HepG2 (cell line): ENCODE measurements around the gene TM4SF1. TPM values are rescaled to one million over a fixed set of nuclear protein-coding genes. Genes with fewer than 3 reads are reported as not detected.
A peak's percentile ranks its signal among the peaks of the same experiment; 100 is the strongest.

Experiments used
- ATF2 ChIP-seq: sonication (generic); formaldehyde crosslinking; IDR thresholded peaks from 2 replicates; pipeline ENCODE4 v1.4.0; 2020; ENCODE audit warnings: missing genetic modification reagents
- BATF2 ChIP-seq: sonication (generic); formaldehyde crosslinking; IDR thresholded peaks from 2 replicates; pipeline ENCODE4 v1.8.0; 2022; ENCODE audit warnings: mild to moderate bottlenecking, missing genetic modification reagents, moderate library complexity
- BCL6 ChIP-seq: IDR thresholded peaks from 2 replicates; pipeline ENCODE4 v1.6.1; 2016; ENCODE audit warnings: missing genetic modification reagents, missing compliant biosample characterization
- E2F2 ChIP-seq: sonication (generic); formaldehyde crosslinking; IDR thresholded peaks from 2 replicates; pipeline ENCODE4 v1.4.0; 2020; ENCODE audit warnings: missing genetic modification reagents, borderline replicate concordance
- EZH2 ChIP-seq: conservative IDR thresholded peaks from 2 replicates; pipeline ENCODE4 v1.6.1; 2012; ENCODE audit warnings: mild to moderate bottlenecking, low read depth, low read length, moderate library complexity
- HBP1 ChIP-seq: IDR thresholded peaks from 2 replicates; pipeline ENCODE4 v1.6.1; 2016; ENCODE audit warnings: low read depth, control low read depth
- KLF11 ChIP-seq: IDR thresholded peaks from 2 replicates; pipeline ENCODE4 v1.6.1; 2016; ENCODE audit warnings: missing compliant biosample characterization
- MAX ChIP-seq: IDR thresholded peaks from 2 replicates; pipeline ENCODE4 v1.6.1; 2012; ENCODE audit warnings: inconsistent platforms
- PAXIP1 ChIP-seq: sonication (generic); formaldehyde crosslinking; conservative IDR thresholded peaks from 2 replicates; pipeline ENCODE4 v1.4.0; 2020; ENCODE audit warnings: mild to moderate bottlenecking, missing genetic modification reagents, moderate library complexity
- UBTF ChIP-seq: sonication (generic); formaldehyde crosslinking; IDR thresholded peaks from 2 replicates; pipeline ENCODE4 v1.4.0; 2020; ENCODE audit warnings: mild to moderate bottlenecking, missing genetic modification reagents
- ZFP36L1 ChIP-seq: sonication (generic); formaldehyde crosslinking; IDR thresholded peaks from 2 replicates; pipeline ENCODE4 v1.8.0; 2022; ENCODE audit warnings: mild to moderate bottlenecking, missing genetic modification reagents, moderate library complexity
- ZNF124 ChIP-seq: sonication (generic); formaldehyde crosslinking; IDR thresholded peaks from 2 replicates; pipeline ENCODE4 v1.4.0; 2020; ENCODE audit warnings: missing genetic modification reagents
- ZNF235 ChIP-seq: sonication (generic); formaldehyde crosslinking; IDR thresholded peaks from 2 replicates; pipeline ENCODE4 v1.8.1; 2023; ENCODE audit warnings: mild to moderate bottlenecking, missing genetic modification reagents, borderline replicate concordance
- ZNF331 ChIP-seq: sonication (generic); formaldehyde crosslinking; IDR thresholded peaks from 2 replicates; pipeline ENCODE4 v1.4.0; 2020; ENCODE audit warnings: missing genetic modification reagents
- ZNF484 ChIP-seq: sonication (generic); formaldehyde crosslinking; IDR thresholded peaks from 2 replicates; pipeline ENCODE4 v1.5.1; 2020; ENCODE audit warnings: mild to moderate bottlenecking, low read depth, missing genetic modification reagents, borderline replicate concordance
- ZNF564 ChIP-seq: sonication (generic); formaldehyde crosslinking; IDR thresholded peaks from 2 replicates; pipeline ENCODE4 v1.8.1; 2023; ENCODE audit warnings: mild to moderate bottlenecking, missing genetic modification reagents
- ZNF678 ChIP-seq: sonication (generic); formaldehyde crosslinking; IDR thresholded peaks from 2 replicates; pipeline ENCODE4 v1.4.0; 2020; ENCODE audit warnings: mild to moderate bottlenecking, missing genetic modification reagents
- ZSCAN21 ChIP-seq: sonication (generic); formaldehyde crosslinking; IDR thresholded peaks from 2 replicates; pipeline ENCODE4 v1.8.0; 2022; ENCODE audit warnings: mild to moderate bottlenecking, missing genetic modification reagents, moderate library complexity, borderline replicate concordance
- polyA plus RNA-seq, 8 experiments: library from polyadenylated mRNA; depleted of rRNA in 3 of 8; stranded (reverse) in 7 of 8; unstranded in 1 of 8; fragments of >200 nt; fragmentation: Illumina TruSeq in 4 of 8; extraction: Trizol in 4 of 8; gene quantifications; 2 replicates each; pipeline versions ENCODE4 v1.2.1 to v1.2.3, GENCODE V29; 2011 to 2016; ENCODE audit warnings: low read depth in 4 of 8, missing spikeins in 1 of 8, mixed read lengths in 1 of 8; ENCODE audit not compliant: insufficient read depth in 1 of 8
- total RNA-seq, 5 experiments: library from RNA; depleted of rRNA; stranded (reverse); fragments of >200 nt; fragmentation: Illumina TruSeq; extraction: Trizol; gene quantifications; 2 replicates each; pipeline ENCODE4 v1.2.3, GENCODE V29; 2016; ENCODE audit warnings: low read depth in 1 of 5

The TM4SF1 gene
- total and polyA plus RNA-seq, 2 of the 13 experiments (the other 11 are each of a cell fraction or from before 2014, with no cell fraction given) = 431 to 1,359 TPM

GRCh38 chr3:149385617-149386298, 8.3 kb upstream of the TM4SF1 start (continued):
- no peak for TF ChIP-seq UBTF
- peak; percentile 70 for TF ChIP-seq ZFP36L1 (CRISPR knock-in tag)
- TF ChIP-seq ZNF124 (CRISPR knock-in tag) = no peak
- no peak for TF ChIP-seq ZNF484
- 0 out of 2 replicates have a peak, but pooled peaks have one; percentile 47 for TF ChIP-seq HBP1
- no peak for TF ChIP-seq KLF11
- TF ChIP-seq ZNF678 (CRISPR knock-in tag) = no peak
- TF ChIP-seq PAXIP1 (CRISPR knock-in tag) = peak; percentile 43
- no peak for TF ChIP-seq BATF2
- TF ChIP-seq ZNF331 (CRISPR knock-in tag) = no peak; the same call in 1 of the 2 replicates
- peak; percentile 47; the same call in 1 of the 2 replicates for TF ChIP-seq MAX
- no peak for TF ChIP-seq ZNF564 (CRISPR knock-in tag)
- peak; percentile 53 for TF ChIP-seq ATF2 (CRISPR knock-in tag)
- no peak for TF ChIP-seq ZNF235 (CRISPR knock-in tag)
- 0 out of 2 replicates have a peak, but pooled peaks have one; percentile 26 for TF ChIP-seq ZSCAN21 (CRISPR knock-in tag)
- TF ChIP-seq EZH2 = no peak
- peak; percentile 57 for TF ChIP-seq BCL6 (CRISPR knock-in tag)
- no peak for TF ChIP-seq E2F2 (CRISPR knock-in tag)
